ENCODE results near the gene PLA2G4C.
"Not testable (repeated sequence)": the region's sequence is repeated elsewhere in the genome, so short reads cannot be mapped to it uniquely, and the experiment has no call there.

The PLA2G4C gene

DNA sequence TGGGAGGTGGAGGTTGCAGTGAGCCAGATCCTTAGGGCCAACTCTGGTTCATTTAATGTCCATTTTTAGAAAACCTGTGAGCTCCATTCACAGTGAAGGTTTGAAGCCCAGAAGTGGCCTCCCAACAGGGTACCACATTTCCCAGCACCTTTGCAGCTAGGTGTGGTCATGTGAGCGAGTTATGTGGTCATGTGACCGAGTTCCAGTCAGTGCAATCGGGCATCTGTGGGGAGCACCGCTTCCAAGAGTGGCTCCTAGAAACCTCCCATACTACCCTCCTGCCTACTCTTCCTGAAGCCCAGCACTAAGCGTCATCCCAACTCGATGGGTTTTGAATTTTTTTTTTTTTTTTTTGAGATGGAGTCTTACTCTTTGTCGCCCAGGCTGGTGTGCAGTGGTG is 663 bp upstream of the PLA2G4C start:
- DNase-seq (ENCODE audit: low read depth), result no peak

DNA sequence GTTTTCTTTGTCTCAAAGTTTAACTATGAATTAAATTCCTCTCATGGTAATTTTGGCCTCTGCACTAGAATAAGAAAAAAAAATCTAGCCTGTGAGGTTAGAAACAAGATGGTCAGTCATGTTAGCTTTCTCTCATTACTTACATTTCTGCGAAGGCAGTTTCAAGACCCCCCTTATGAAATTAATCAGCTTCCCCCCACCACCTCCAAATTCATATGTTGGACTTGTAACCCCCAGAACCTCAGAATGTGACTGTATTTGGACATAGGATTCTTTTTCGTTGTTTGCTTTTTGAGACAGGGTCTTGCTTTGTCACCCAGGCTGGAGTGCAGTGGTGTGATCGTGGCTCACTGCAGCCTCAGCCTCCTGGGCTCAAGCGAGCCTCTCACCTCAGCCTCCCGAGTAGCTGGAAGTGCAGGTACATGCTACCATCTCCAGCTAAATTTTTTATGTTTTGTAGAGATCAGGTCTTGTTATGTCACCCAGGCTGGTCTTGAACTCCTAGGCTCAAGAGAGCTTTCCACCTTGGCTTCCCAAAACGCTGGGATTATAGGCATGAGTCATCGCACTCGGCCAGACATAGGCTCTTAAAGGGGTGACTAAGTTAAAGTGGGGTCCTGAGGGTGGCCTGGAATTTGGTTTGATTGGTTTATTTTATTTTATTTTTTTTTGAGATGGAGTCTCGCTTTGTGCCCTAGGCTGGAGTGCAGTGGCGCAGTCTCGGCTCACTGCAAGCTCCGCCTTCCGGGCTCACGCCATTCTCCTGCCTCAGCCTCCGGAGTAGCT is 1.4 kb downstream of the PLA2G4C start:
- no peak for DNase-seq (ENCODE audit: low read depth)

DNA sequence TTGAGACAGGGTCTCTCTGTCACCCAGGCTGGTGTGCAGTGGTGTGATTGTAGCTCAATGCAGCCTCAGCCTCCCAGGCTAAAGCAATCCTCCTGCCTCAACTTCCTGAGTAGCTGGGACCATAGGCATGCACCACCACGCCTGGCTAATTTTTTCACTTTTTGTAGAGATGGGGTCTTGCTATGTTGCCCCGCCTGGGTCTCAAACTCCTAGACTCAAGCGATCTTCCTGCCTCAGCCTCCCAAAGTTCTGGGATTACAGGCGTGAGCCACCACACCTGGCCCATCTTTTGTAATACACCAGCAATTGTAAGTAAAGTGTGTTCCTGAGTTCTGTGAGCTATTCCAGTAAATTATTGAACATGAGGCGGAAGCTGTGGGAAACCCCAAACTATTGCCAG is 6.7 kb downstream of the PLA2G4C start:
- no peak for DNase-seq (ENCODE audit: low read depth)

DNA sequence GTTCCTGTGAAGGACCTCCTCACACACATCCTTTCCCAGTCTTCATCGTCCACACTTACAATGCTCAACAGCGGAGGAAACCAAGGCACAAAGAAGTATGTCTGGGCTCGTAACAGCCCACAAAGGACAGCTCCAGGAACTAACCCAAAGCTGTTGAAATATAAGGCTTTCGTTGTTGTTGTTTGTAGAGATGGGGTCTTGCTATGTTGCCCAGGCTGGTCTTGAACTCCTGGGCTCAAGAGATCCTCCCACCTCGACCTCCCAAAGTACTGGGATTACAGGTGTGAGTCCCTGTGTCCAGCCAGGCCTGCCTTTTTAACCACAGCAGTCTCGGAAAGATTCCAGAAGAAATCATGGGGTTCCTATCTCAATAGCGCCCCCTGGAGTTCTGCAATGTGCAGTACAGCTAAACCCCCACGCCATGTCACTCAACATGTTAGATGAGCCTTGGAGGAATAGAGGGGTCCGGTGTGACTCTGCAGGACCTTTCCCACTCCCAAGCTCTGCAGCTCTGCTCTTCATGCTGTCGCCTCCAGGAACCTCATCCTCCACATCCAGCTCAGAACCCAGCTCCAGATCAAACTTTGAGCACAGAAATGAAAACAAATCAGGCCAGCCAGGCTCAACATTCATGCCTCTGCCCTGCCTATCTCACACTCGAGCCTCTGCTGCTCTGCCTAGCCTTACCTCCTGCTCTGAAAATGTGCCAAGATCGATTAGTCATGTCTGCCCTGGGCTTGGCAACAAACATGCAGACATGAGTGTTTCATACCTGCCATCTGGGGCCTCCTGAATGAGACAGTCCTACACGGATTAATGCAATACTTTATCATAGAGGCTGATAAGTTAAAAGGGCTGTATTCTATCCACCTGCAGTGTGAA is 7.5 kb downstream of the PLA2G4C start:
- no peak for DNase-seq (ENCODE audit: low read depth)

DNA sequence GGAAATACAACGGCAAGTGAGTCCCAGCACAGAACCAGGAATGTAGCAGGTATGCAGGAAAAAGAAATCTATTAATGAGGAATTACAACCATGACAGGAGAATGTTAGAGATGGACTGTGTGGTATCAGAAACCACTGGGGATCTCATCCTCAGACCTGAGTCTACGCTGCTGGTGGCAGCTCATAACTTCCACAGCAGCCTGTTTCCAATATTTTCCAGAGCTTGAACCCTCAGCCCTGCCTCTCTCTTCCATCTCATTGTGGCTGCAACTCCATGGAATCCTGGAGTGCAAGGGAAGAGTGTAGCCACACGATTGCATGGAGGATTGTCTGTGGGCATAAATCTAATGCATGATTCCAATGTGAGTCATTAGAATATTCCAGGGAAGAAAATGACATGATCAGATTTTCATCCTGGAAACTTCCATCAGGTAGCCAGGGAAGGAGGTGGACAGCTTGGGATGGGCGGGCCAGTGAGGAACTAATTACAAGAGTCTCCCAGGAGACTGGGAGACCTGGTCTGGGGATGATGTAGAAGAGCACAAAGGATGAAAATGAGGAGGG is 14.9 kb downstream of the PLA2G4C start:
- DNase-seq (ENCODE audit: low read depth), result no peak

DNA sequence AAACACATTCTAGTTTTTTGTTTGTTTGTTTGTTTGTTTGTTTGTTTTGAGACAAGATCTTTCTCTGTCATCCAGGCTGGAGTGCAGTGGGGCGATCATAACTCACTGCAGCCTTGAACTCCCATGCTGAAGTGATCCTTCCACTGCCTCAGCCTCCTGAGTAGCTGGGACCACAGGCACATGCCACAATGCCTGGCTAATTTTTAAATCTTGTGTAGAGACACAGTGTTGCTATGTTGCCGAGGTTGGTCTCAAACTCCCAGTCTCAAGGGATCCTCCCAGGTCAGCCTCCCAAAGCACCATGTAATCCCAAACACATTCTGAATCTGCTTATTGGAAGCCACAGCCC is 15.8 kb downstream of the PLA2G4C start:
- no peak for DNase-seq (ENCODE audit: low read depth)

DNA sequence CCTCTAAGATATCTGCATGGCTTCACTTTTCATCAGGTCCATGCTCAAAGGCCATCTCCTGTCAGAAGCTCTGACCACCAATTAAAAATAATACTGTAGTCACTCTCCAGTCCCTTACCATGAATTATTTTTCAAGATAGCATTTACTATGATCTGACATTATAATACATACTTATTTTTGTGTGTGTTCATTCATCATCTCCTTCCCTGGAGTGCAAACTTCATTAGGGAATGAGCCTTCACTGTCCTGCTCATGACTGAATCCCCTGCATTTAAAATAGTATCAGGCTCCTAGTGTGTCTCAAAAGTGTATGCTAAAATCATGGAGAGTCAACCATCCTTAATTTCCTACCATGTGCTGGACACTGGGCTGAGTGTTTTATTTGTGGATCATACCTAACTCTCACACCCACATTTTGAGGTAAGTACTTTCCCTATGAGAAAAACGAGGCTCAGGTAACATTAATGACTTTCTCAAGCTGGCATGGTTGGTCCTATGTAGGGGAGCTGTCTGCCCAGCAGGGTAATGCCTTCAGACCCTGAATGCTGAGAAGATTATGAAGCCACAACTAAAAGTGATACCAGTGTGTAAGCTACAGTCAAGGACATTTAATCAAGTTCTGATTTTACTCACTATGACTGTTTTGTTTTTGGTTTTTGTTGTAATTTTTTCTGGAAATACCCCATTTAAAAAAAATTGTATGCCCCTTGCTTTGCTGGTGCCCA is 16.3 kb downstream of the PLA2G4C start:
- no peak for DNase-seq (ENCODE audit: low read depth)

DNA sequence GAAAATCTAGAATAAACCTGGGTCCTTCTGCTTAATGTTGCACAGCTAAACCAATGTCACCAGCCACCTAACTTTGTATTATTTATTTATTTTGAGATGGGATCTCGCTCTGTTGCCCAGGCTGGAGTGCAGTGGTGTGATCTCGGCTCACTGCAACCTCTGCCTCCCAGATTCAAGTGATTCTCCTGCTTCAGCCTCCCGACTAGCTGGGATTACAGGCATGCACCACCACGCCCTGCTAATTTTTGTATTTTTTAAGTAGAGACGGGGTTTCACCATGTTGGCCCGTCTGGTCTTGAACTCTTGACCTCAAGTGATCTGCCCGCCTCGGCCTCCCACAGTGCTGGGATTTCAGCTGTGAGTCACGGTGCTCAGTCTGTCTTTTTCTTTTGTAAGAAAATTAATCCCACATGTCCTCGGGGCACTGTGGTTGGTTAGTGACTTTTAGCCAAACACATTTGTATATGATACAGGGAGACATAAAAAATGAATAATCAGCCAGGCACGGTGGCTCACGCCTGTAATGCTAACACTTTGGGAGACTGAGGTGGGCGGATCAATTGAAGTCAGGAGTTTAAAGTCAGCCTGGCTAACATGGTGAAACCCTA is 19.4 kb downstream of the PLA2G4C start:
- not testable (repeated sequence) for DNase-seq (ENCODE audit: low read depth)

DNA sequence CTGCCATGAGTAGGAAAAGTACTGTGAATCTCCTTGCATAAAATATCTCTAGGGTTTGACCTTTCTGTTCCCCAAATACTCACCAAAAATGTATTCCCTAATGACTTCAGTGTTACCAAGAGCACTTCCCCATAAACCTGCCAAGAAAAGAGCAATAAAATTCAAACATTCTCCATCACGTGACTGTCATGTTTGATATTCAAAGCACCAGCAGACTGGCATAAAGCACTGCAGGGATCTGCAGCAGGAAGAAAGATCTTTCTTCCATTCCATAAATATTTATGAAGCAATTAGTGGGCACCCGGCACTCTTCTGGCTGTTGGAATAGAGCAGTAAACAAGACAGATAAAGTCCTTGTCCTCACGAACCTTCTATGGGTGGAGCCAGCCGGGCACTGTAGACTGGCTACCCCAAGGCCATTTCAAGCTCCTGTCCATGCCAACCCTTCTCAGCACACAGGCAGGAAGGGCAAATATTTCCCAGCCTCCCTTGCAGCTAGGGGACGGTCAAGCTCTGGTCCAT is 20.3 kb downstream of the PLA2G4C start:
- DNase-seq (ENCODE audit: low read depth), result no peak

DNA sequence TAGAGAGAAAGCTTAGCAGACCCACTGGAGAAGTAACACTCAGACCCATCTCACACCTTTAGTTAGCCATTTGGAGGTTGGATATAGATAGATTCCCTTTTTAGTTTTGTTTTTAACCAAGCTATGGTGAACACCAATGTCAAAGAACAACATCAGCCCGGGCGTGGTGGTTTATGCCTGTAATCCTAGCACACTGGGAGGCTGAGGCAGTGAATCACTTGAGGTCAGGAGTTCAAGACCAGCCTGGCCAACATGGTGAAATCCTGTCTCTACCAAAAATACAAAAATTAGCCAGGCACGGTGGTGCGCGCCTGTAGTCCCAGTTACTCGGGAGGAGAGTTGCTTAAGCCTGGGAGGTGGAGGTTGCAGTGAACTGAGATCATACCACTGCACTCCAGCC is 21.6 kb downstream of the PLA2G4C start:
- DNase-seq (ENCODE audit: low read depth), result not testable (repeated sequence)

DNA sequence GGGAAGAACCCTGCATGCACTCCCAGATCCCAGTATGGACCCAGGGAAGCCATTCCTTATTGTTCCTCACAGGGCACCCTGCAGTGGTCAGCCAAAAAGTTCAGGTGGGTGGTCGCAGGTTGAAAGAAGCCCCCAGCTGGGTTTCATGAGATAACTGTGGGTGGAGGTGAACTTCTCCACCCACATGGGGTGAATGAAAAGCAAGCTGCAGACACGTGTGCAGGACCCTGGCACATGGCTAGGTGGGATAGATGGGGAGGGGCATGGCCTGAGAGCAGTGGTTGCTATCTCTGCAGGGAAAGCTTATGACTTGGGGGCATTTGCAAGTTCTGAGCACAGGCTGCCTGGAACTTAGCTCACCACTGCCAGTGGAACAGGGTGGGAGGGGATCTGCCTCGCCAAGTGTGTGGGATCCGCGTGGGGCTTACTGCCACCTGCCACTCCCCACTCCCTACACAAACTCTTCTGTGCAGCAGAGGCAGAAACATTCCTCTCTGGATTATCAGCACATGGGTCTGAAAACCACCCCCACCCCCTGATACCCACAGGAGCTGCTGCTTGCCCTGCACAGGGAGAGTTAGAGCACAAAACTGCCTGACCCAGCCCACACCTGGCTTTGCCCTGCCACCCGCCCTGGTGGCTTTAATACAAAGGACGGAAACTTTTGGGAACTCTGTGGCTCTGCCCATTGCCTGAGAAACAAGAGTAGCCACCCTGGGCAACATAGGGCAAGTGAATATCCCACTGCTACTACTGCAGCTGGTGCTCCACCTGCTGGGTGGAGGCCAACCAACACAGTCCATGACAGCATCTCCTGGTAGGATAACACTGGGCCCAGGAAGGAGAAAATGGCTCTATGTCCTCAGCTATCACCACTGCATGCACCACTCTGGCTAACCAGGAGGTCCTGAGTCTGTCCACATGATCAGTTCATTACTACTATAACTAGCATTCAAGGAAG is 24.4 kb downstream of the PLA2G4C start:
- DNase-seq (ENCODE audit: low read depth), result no peak

DNA sequence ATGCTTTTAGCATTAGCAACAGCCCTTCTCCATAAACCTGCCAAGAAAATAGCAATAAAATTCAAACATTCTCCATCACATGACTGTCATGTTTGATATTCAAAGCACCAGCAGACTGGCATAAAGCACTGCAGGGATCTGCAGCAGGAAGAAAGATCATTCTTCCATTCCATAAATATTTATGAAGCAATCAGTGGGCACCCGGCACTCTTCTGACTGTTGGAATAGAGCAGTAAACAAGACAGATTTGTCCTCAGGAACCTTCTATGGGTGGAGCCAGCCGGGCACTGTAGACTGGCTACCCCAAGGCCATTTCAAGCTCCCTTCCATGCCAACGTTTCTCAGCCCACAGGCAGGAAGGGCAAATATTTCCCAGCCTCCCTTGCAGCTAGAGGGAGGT is 25.5 kb downstream of the PLA2G4C start:
- DNase-seq (ENCODE audit: low read depth), result no peak

DNA sequence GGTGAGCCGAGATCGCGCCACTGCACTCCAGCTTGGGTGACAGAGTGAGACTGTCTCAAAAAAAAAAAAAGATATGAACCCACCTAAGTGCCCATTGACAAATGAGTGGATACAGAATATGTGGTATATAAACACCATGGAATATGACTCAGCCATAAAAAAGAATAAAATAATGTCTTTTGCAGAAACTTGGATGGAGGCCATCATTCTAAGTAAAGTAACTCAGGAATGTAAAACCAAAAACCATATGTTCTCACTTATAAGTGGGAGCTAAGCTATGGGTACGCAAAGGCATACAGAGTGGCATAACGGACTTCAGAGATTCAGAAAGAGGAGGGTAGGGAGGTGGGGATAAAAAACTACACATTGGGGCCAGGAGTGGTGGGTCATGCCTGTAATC is 29.5 kb downstream of the PLA2G4C start:
- no peak for DNase-seq (ENCODE audit: low read depth)

DNA sequence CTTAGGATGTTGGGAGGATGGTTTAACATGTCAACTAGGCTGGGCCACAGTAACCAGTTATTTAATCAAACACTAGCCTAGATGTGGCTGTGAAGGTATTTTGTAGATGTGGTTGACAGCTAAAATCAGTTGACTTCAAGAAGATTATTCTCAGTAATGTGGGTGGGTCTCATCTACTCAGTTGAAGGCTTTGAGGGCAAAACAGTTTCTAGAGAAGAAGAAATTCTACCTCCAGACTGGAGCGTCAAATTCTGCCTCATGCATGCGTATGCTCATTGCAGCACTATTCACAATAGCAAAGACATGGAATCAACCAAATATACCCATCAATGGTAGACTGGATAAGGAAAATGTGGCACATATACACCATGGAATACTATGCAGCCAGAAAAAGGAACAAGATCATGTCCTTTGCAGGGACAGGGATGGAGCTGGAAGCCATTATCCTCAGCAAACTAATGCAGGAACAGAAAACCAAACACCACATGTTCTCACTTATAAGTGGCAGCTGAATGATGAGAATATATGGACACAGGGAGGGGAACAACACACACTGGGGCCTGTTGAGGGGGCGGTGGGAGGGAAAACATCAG is 40.3 kb downstream of the PLA2G4C start:
- not testable (repeated sequence) for DNase-seq (ENCODE audit: low read depth)

DNA sequence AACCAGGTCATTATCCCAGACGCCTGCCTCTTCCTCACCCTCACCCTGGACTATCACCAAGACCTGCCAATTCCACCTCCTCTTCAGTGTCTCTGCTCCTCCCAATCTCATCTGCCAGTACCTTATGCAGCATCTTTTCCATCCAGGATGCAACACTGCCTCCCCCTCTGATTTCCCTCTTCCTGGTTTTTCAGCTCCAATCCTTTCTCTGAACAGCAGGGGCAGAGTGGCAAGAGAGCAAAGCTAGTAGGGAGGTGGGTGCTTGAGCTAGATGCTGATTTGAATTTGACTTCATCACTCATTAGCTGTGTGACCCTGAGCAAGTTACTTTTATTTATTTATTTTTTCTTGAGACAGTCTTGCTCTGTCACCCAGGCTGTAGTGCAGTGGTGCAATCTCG is 41.2 kb downstream of the PLA2G4C start:
- no peak for DNase-seq (ENCODE audit: low read depth)

DNA sequence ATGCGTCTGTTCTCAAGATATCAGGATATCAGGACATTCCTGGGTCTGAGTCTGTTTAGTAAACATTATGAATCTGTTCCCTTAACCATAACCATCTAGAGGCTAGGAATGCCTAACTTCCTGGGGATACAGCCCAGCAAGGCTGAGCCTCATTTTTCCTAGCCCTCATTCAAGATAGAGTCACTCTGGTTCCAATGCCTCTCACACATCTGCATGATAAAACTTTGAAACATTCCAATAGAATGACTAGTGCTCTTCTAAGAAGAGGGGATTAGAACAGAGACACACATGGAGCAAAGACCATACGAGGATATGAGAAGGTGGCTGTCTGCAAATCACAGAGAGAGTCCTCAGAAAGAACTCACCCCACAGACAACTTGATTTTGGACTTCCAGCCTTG is 46.1 kb downstream of the PLA2G4C start:
- no peak for DNase-seq (ENCODE audit: low read depth)

DNA sequence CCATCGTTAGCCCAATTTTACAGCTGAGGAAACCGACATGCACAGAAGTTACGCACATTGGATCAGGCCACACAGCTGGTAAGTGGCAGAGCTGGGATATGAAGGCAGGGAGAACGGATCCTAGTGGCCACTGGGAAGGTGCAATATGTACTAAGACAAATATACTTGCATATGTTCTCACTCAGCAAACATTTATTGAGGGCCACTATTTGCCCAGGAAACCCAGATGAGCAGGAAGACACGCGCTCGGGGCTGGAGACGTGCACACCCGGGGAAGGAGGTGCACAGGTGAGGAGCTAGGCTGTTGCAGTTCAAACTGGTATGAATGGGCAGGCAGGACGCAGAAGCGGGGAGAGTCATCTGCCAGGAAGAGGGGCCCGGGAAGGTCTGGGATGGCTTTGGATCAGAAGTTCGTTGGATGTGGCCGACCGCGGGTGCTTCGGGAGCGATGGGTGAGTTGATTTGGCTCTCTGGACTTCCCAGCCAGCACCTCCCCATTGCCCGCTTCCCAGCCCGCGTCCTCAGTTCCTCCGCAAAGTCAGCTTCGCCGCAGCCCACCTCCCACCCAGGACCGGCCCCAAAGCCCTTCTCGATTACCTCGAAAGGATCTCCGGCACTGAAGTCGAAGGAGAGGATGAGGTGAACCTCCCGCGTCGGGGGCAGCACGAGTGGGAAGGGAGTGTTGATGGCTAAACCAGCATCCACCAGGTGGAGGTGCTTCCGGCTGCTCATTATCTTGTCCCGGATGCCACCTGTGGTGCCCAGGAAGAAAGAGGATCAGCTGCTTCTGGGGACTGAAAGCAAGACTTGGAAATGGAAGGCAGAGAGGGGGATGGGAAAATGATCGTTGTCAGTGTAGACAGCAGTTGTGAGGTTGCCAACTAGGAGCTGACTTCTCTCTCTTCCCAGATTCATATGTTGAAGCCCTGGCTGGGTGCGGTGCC is 48.9 kb downstream of the PLA2G4C start:
- DNase-seq (ENCODE audit: low read depth), result no peak

DNA sequence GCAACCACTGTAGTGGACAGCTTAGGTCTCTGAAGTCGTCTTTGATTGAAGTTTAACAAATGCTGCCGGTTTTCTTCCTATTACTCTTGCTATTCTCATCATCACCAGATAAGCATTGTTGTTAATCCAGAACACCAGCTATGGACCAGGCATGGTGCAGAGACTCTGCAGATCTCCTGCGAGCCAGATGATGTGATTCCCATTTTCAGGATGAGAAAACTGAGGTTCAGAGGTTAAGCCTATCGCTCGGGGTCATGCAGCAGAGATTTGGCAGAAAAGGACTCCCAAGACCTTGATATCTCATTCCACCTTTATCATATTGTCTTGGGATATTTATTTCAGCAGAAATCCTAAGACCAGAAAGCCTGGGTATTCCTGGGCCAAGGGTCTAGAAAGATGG is 50.2 kb downstream of the PLA2G4C start:
- DNase-seq (ENCODE audit: low read depth), result no peak

DNA sequence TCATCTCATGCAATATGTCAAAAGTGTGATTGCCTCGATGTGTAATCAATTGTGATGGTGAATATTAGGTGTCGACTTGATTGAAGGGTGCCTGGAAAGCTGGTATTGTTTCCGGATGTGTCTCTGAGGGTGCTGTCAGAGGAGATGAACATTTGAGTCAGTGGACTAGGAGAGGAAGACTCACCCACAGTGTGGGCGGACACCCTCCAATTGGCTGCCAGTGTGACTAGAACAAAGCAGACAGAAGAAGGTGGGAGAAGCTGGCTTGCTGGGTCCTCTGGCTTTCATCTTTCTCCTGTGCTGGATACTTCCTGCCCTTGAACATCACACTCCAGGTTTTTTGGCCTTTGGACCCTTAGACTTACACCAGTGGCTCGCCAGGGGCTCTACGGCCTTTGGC is 51.3 kb downstream of the PLA2G4C start:
- DNase-seq (ENCODE audit: low read depth), result no peak
